Measurements from ENCODE around the gene STAB2.

DNA sequence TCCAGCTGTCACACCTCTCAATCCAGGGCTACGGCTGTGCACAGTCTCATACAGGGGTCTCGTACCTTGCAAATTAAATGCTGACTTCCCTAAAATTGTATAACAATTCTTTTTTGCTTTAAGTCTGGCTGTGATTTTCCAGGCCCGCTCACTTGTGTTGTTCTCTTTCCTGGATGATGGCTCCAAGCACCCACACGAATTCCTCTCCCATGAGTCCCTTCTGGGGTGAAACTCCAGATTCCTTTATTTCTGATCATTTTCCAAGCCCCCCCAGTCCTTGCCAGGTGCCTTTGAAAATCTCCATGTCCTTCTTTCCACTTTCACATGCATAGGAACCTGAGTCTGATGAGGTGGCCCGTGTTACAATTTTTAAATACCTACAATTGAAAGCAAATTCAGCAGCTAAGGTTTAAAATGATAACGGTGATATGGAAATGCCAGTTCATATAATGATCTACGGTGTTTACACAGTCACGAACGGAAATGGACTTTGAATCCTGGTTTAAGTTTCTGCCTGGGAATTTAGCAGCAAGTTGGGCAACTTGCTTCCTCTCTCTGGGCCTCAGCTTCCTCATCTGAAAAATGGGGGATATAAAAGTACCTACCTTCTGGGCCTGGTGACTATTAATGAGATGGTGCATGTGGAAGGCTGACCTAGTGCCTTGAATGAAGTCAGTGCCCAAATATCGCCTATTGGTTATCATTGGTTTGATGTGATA is 85.5 kb downstream of the STAB2 start:
- TF ChIP-seq CTCF (conservative IDR thresholded peaks at IDR 0.05; ENCODE audit: low read length), result no peak
- no peak for TF ChIP-seq EZH2phosphoT487 (IDR thresholded peaks at IDR 0.05; ENCODE audit: borderline replicate concordance, low read depth, low read length)
